ENCODE measurements around the gene LEF1. TPM values are rescaled to one million over a fixed set of nuclear protein-coding genes. Genes with fewer than 3 reads are reported as not detected.
"Not testable (repeated sequence)": the region's sequence is repeated elsewhere in the genome, so short reads cannot be mapped to it uniquely, and the experiment has no call there.

LEF1 gene
- total RNA-seq, 1 donor from 2014 or later: 19.4 TPM

DNA sequence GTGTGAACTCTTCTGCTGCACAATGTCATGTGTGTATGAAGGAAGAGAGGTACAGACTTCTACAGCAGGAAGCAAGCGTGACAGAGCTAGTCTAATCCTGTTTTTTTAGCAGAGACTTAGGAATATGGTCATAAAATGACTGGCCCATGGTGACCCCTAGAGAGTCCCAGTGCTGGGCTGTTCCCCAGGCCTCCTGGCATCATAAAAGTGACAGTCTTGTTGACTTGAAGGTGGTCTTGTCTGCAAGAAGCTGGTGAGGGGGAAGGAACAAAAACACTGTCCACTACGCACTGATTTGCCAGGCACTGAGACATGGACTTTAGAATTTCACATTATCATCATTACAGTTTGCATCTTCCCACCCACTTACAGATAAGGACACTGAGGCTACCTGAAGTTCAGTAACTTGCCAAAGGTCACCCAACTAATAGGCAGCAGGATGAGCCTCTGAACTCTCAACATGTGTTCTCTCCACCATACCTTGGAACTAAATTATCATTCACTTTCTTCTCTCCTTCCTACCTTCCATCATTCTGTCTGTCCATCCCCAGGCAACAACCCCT, 116.1 kb downstream of the LEF1 start:
- H3K36me3 Mint-ChIP-seq: peaks cover 41% of the 10 kb centered on the region
- Histone ChIP-seq H3K79me2 (ENCODE audit: low read depth) (no peaks in the 10 kb centered on the region), H3K27me3 (no peaks in the 10 kb centered on the region), H3K9me3 (ENCODE audit: low read depth) (no peaks in the 10 kb centered on the region), H3K27ac (no peak overlapping the region), H3F3A (ENCODE audit: low read depth) (no peaks in the 10 kb centered on the region), H4K20me1 (ENCODE audit: low read depth) (no peaks in the 10 kb centered on the region), H2AFZ (replicated peaks) (no peak overlapping the region), H3K4me1 (no peaks in the 10 kb centered on the region), H3K36me3 (no peaks in the 10 kb centered on the region), H3K4me3 (no peak overlapping the region), H3K9ac (no peak overlapping the region), H3K4me2 (no peak overlapping the region)
- no peaks in the 10 kb centered on the region for H3K9me3 Mint-ChIP-seq
- TF ChIP-seq EZH2phosphoT487 (IDR thresholded peaks at IDR 0.05): no peak
- H3K27me3 Mint-ChIP-seq (ENCODE audit: insufficient read depth, low read depth): no peaks in the 10 kb centered on the region
- no peak for DNase-seq (ENCODE audit: low spot score)
- no peak overlapping the region for H3K4me3 Mint-ChIP-seq
- H3K27ac Mint-ChIP-seq: peak overlapping the region; percentile 31
- H3K4me1 Mint-ChIP-seq: peaks cover 13% of the 10 kb centered on the region

DNA sequence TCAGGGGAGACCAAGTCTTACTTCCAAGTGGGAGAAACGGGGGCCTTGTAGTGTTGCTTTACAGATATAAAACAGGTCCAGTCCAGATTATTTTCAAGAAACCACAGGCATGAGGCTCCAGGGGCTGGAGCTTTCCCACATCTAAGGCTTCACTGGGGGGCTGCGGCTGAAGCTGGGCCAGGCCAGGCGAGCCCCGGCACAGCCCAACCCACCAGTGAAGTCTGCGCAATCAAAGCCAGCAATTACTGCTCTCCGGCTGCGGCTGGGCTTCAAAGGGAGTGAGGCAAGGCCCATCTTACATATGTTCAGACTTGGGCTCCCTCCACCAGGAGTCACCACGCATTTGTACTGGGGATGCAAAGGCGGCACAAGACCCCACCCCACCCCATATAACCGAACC, 117.4 kb downstream of the LEF1 start:
- TF ChIP-seq, protein P1, sequence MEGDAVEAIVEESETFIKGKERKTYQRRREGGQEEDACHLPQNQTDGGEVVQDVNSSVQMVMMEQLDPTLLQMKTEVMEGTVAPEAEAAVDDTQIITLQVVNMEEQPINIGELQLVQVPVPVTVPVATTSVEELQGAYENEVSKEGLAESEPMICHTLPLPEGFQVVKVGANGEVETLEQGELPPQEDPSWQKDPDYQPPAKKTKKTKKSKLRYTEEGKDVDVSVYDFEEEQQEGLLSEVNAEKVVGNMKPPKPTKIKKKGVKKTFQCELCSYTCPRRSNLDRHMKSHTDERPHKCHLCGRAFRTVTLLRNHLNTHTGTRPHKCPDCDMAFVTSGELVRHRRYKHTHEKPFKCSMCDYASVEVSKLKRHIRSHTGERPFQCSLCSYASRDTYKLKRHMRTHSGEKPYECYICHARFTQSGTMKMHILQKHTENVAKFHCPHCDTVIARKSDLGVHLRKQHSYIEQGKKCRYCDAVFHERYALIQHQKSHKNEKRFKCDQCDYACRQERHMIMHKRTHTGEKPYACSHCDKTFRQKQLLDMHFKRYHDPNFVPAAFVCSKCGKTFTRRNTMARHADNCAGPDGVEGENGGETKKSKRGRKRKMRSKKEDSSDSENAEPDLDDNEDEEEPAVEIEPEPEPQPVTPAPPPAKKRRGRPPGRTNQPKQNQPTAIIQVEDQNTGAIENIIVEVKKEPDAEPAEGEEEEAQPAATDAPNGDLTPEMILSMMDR (IDR thresholded peaks at IDR 0.05): no peak
- no peak for TF ChIP-seq EZH2 (IDR thresholded peaks at IDR 0.05)
- no peaks in the 10 kb centered on the region for H3K27me3 Mint-ChIP-seq (ENCODE audit: insufficient read depth, low read depth)
- Histone ChIP-seq H3K4me2 (no peak overlapping the region), H4K20me1 (ENCODE audit: low read depth) (no peaks in the 10 kb centered on the region), H3K9ac (no peak overlapping the region), H3K9me3 (ENCODE audit: low read depth) (no peaks in the 10 kb centered on the region), H3K27me3 (no peaks in the 10 kb centered on the region), H3K36me3 (no peaks in the 10 kb centered on the region), H2AFZ (replicated peaks) (no peak overlapping the region), H3K27ac (no peak overlapping the region), H3K4me1 (no peaks in the 10 kb centered on the region), H3K79me2 (ENCODE audit: low read depth) (no peaks in the 10 kb centered on the region), H3K4me3 (no peak overlapping the region), H3F3A (ENCODE audit: low read depth) (no peaks in the 10 kb centered on the region)
- no peak for DNase-seq (ENCODE audit: low spot score)
- H3K27ac Mint-ChIP-seq: peak overlapping the region; percentile 44
- peaks cover 13% of the 10 kb centered on the region for H3K4me1 Mint-ChIP-seq
- H3K4me3 Mint-ChIP-seq: no peak overlapping the region
- H3K9me3 Mint-ChIP-seq: no peaks in the 10 kb centered on the region
- H3K36me3 Mint-ChIP-seq: peaks cover 46% of the 10 kb centered on the region

DNA sequence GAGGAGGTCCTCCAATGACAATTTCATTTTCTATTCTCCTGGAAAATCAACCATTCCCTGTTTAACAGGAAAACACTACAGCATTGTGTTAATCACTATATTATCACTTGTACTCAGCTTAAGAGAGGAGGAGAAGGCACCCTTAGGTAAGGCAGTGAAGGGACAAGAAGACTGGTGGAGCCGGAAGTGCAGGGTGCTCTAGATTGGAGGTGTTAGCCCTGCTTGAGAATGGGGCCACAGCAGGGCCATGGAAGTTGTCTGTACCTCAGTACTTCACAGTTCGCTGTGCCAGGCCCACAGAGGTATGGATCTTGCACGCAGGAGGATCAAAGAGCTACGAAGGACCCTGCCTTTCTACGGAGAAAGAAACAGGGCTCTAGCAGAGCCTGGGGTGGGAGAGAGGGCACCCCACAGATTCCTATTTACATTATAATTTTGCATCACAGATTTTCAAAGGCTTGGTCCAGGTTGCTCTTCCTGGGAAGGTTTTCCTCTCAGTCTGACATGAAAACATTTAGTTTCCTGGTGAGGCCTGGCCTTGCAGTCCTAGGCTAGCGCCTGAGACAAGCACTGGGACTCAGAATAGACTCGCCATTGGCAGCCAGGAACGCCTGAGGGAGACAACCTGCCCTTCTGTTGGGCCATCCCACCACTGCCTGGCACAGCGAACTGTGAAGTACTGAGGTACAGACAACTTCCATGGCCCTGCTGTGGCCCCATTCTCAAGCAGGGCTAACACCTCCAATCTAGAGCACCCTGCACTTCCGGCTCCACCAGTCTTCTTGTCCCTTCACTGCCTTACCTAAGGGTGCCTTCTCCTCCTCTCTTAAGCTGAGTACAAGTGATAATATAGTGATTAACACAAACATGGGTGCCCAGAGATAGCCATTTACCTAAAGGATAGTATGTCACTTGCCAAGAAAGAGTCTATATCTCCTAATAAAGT, 118.3 kb downstream of the LEF1 start:
- H3K4me3 Mint-ChIP-seq: peak overlapping the region; percentile 54
- H3K27me3 ChIP-seq; H3F3A ChIP-seq (ENCODE audit: low read depth); H2AFZ ChIP-seq (replicated peaks); H3K27me3 Mint-ChIP-seq (ENCODE audit: insufficient read depth, low read depth); H3K27ac ChIP-seq; H3K36me3 ChIP-seq; H3K4me3 ChIP-seq; H3K27ac Mint-ChIP-seq; H3K9me3 Mint-ChIP-seq; H3K79me2 ChIP-seq (ENCODE audit: low read depth); DNase-seq (ENCODE audit: low spot score); H4K20me1 ChIP-seq (ENCODE audit: low read depth); H3K4me1 ChIP-seq; H3K9ac ChIP-seq; H3K4me2 ChIP-seq; H3K9me3 ChIP-seq (ENCODE audit: low read depth): not testable (repeated sequence)
- H3K36me3 Mint-ChIP-seq: peaks cover 50% of the 10 kb centered on the region
- peaks cover 19% of the 10 kb centered on the region for H3K4me1 Mint-ChIP-seq

DNA sequence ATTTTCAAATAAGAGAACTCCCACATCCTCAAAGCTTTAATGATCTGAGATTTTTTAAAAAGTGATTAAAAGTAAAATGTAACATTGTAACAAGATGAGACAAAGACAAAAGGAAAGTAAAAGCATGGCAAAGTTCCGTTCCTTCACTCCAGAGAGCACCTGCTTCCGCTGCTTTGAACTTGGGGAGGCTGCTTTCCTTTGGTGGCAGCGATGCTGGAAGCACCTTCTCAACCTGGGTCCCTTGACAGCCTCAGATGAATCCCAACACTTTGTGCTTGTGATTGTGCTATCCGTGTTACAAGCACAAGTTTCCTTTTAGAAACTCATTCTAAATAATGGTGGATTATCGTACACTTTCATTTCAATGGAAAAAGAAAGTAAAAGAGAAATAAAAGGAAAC, 119.3 kb downstream of the LEF1 start:
- Histone ChIP-seq H3K9me3 (ENCODE audit: low read depth) (no peaks in the 10 kb centered on the region), H2AFZ (replicated peaks) (no peak overlapping the region), H3K4me2 (no peak overlapping the region), H3K4me3 (no peak overlapping the region), H3K27ac (no peak overlapping the region), H4K20me1 (ENCODE audit: low read depth) (no peaks in the 10 kb centered on the region), H3K4me1 (no peaks in the 10 kb centered on the region), H3K36me3 (no peaks in the 10 kb centered on the region), H3K79me2 (ENCODE audit: low read depth) (no peaks in the 10 kb centered on the region), H3K9ac (no peak overlapping the region), H3F3A (ENCODE audit: low read depth) (no peaks in the 10 kb centered on the region), H3K27me3 (peaks cover 9% of the 10 kb centered on the region)
- peaks cover 48% of the 10 kb centered on the region for H3K36me3 Mint-ChIP-seq
- TF ChIP-seq, protein P1 (IDR thresholded peaks at IDR 0.05): no peak
- TF ChIP-seq EZH2phosphoT487 (IDR thresholded peaks at IDR 0.05) (no peak), EZH2 (IDR thresholded peaks at IDR 0.05) (no peak)
- no peak overlapping the region for H3K4me3 Mint-ChIP-seq
- no peak overlapping the region for H3K27ac Mint-ChIP-seq
- H3K27me3 Mint-ChIP-seq (ENCODE audit: insufficient read depth, low read depth): no peaks in the 10 kb centered on the region
- DNase-seq (ENCODE audit: low spot score): no peak
- H3K4me1 Mint-ChIP-seq: peaks cover 27% of the 10 kb centered on the region
- no peaks in the 10 kb centered on the region for H3K9me3 Mint-ChIP-seq

All from neural progenitor cell (in vitro differentiated cells).